ENCODE measurements around the gene TMEM182. TPM values are rescaled to one million over a fixed set of nuclear protein-coding genes. Genes with fewer than 3 reads are reported as not detected.

TMEM182 gene
- total RNA-seq, 6 experiments from 2014 or later: 1.2 to 5.9 (median 2.3) TPM

GRCh38 chr2:102770506-102770905, 8.7 kb downstream of the TMEM182 start:
- intact Hi-C loops (cut with DNase I): no loop called here
- ATAC-seq (no peak), DNase-seq (no peak)
- H3K27me3 ChIP-seq: no peaks in the 10 kb centered on the region
- H3K4me3 ChIP-seq: no peak overlapping the region
- H3K36me3 ChIP-seq: no peaks in the 10 kb centered on the region
- H3K4me1 ChIP-seq: peaks cover 0 to 11% (median 3%) of the 10 kb centered on the region in 4 donors
- 84% methylated on average over 3 of the region's 3 CpGs for WGBS (ENCODE audit: insufficient coverage, low coverage, low lambda C conversion rate, missing lambda C conversion rate)
- TF ChIP-seq CTCF (IDR thresholded peaks at IDR 0.05) (no peak), POLR2A (IDR thresholded peaks at IDR 0.05) (no peak)
- no peaks in the 10 kb centered on the region for H3K9me3 ChIP-seq
- no peak overlapping the region for H3K27ac ChIP-seq

- Histone ChIP-seq H3K27me3 (no peaks in the 10 kb centered on the region), H3K4me1 (peaks cover 0 to 9% (median 2%) of the 10 kb centered on the region in 4 donors), H3K36me3 (no peaks in the 10 kb centered on the region), H3K4me3 (no peak overlapping the region), H3K9me3 (no peaks in the 10 kb centered on the region), H3K27ac (no peak overlapping the region)
- TF ChIP-seq POLR2A (IDR thresholded peaks at IDR 0.05) (no peak), CTCF (IDR thresholded peaks at IDR 0.05) (no peak)
- ATAC-seq (no peak), DNase-seq (no peak)
- intact Hi-C loops (cut with DNase I): no loop called here
- WGBS (ENCODE audit: insufficient coverage, low coverage, low lambda C conversion rate, missing lambda C conversion rate): 70% methylated on average over 3 of the region's 3 CpGs
Measured at GRCh38 chr2:102771114-102771513, 9.3 kb downstream of the TMEM182 start.

- intact Hi-C loops (cut with DNase I): no loop called here
Measured at GRCh38 chr2:102772659-102773058, 10.8 kb downstream of the TMEM182 start.

GRCh38 chr2:102773149-102773705, 11.4 kb downstream of the TMEM182 start:
- no peak overlapping the region for H3K27ac ChIP-seq
- 80% methylated on average over 5 of the region's 5 CpGs for WGBS (ENCODE audit: insufficient coverage, low coverage, low lambda C conversion rate, missing lambda C conversion rate)
- TF ChIP-seq CTCF (IDR thresholded peaks at IDR 0.05): no peak
- TF ChIP-seq POLR2A (IDR thresholded peaks at IDR 0.05): no peak

More at GRCh38 chr2:102772659-102773058, 10.8 kb downstream of the TMEM182 start:
- Histone ChIP-seq H3K9me3 (no peaks in the 10 kb centered on the region), H3K4me1 (peaks cover 0 to 5% (median 2%) of the 10 kb centered on the region in 4 donors), H3K4me3 (no peak overlapping the region), H3K27me3 (no peaks in the 10 kb centered on the region), H3K36me3 (no peaks in the 10 kb centered on the region), H3K27ac (no peak overlapping the region)
- ATAC-seq: no peak
- 93% methylated on average over 3 of the region's 3 CpGs for WGBS (ENCODE audit: insufficient coverage, low coverage, low lambda C conversion rate, missing lambda C conversion rate)
- DNase-seq: no peak
- TF ChIP-seq CTCF (IDR thresholded peaks at IDR 0.05): no peak

More at GRCh38 chr2:102773149-102773705, 11.4 kb downstream of the TMEM182 start:
- Histone ChIP-seq H3K4me3 (no peak overlapping the region), H3K9me3 (no peaks in the 10 kb centered on the region), H3K36me3 (no peaks in the 10 kb centered on the region), H3K27me3 (no peaks in the 10 kb centered on the region), H3K4me1 (peaks cover 0 to 3% (median 0%) of the 10 kb centered on the region in 4 donors)
- intact Hi-C loops (cut with DNase I): no loop called here
- ATAC-seq: no peak
- no peak for DNase-seq
